GM19324 (cell line): ENCODE measurements around the gene HCK.

Source experiments
- ATAC-seq: cut with Tn5 transposase; IDR thresholded peaks from one replicate; pipeline ENCODE4 v1.9.1; 2021; ENCODE audit warnings: mild to moderate bottlenecking, moderate library complexity; ENCODE audit not compliant: unreplicated experiment, low FRiP score

Gene HCK

GRCh38 chr20:32052090-32052777 is at the start of gene HCK:
TSS of gene HCK (plus strand) at chr20:32052242.
- no peak for ATAC-seq

- no peak for ATAC-seq
Observed at GRCh38 chr20:32003325-32003724, 48.7 kb upstream of the HCK start.

GRCh38 chr20:32004963-32005362 is 47.1 kb upstream of the HCK start:
- ATAC-seq: no peak

GRCh38 chr20:32006053-32006452 is 46.0 kb upstream of the HCK start:
- no peak for ATAC-seq

- no peak for ATAC-seq
Observed at GRCh38 chr20:32006841-32007786, 44.9 kb upstream of the HCK start.

GRCh38 chr20:32007787-32008616 is 44.0 kb upstream of the HCK start:
- ATAC-seq: no peak

- no peak for ATAC-seq
Observed at GRCh38 chr20:32009564-32009963, 42.5 kb upstream of the HCK start.

GRCh38 chr20:32010101-32010500 is 41.9 kb upstream of the HCK start, which contains the start of gene CCM2L:
TSS of gene CCM2L (plus strand) at chr20:32010438. CDS start at chr20:32010455, 17 bp downstream.
- no peak for ATAC-seq

GRCh38 chr20:32010666-32011065 is 41.4 kb upstream of the HCK start:
- ATAC-seq: no peak

- no peak for ATAC-seq
Observed at GRCh38 chr20:32012159-32012688, 39.8 kb upstream of the HCK start.

- no peak for ATAC-seq
Observed at GRCh38 chr20:32013326-32013725, 38.7 kb upstream of the HCK start.

GRCh38 chr20:32017711-32018251 is 34.3 kb upstream of the HCK start:
- no peak for ATAC-seq

- ATAC-seq: no peak
Observed at GRCh38 chr20:32018269-32019155, 33.5 kb upstream of the HCK start.

GRCh38 chr20:32019156-32019510 is 32.9 kb upstream of the HCK start:
- ATAC-seq: no peak

GRCh38 chr20:32019563-32020463 is 32.2 kb upstream of the HCK start:
- no peak for ATAC-seq

- ATAC-seq: no peak
Observed at GRCh38 chr20:32021091-32021490, 31.0 kb upstream of the HCK start.

GRCh38 chr20:32024683-32025295 is 27.3 kb upstream of the HCK start:
- ATAC-seq: no peak

GRCh38 chr20:32027643-32028042 is 24.4 kb upstream of the HCK start:
- ATAC-seq: no peak
